Esophagus (tissue), 2 donors: ENCODE results near the gene RAB7B. TPM values are rescaled to one million over a fixed set of nuclear protein-coding genes. Genes with fewer than 3 reads are reported as not detected.

ENCODE experiments used
- H3K27ac ChIP-seq, 2 donors: one replicate each; pipeline ENCODE4 v1.5.1; 2013; ENCODE audit warnings: low read depth in 2 of 2, mild to moderate bottlenecking in 2 of 2, inconsistent platforms in 1 of 2, low read length in 1 of 2, moderate library complexity in 1 of 2
- H3K27me3 ChIP-seq, 2 donors: one replicate each; pipeline ENCODE4 v1.6.1; 2013; ENCODE audit warnings: low read length in 2 of 2, control low read depth in 1 of 2, mild to moderate bottlenecking in 1 of 2; ENCODE audit not compliant: insufficient read depth in 2 of 2, control insufficient read depth in 1 of 2
- H3K36me3 ChIP-seq, 2 donors: one replicate each; pipeline ENCODE4 v1.6.1; 2013; ENCODE audit warnings: low read length in 1 of 2; ENCODE audit not compliant: control insufficient read depth in 2 of 2, insufficient read depth in 2 of 2
- H3K4me1 ChIP-seq, 2 donors: one replicate each; pipeline ENCODE4 v1.6.1; 2013; ENCODE audit warnings: low read length in 1 of 2; ENCODE audit not compliant: control insufficient read depth in 2 of 2, insufficient read depth in 2 of 2
- H3K4me3 ChIP-seq, 2 donors: one replicate each; pipeline ENCODE4 v1.5.1; 2013; ENCODE audit warnings: low read length in 2 of 2, mild to moderate bottlenecking in 2 of 2, low read depth in 1 of 2, moderate library complexity in 1 of 2
- H3K9me3 ChIP-seq, 2 donors: one replicate each; pipeline ENCODE4 v1.6.1; 2013; ENCODE audit warnings: mild to moderate bottlenecking in 2 of 2, low read depth in 1 of 2, low read length in 1 of 2, moderate library complexity in 1 of 2; ENCODE audit not compliant: control insufficient read depth in 2 of 2, insufficient read depth in 1 of 2
- WGBS, 2 donors: extraction: QIAGEN DNeasy Blood & Tissue Kit; methylation state at CpG; one replicate each; pipeline ENCODE4 v1.1.7; 2013; 5-methylcytosine and 5-hydroxymethylcytosine counted together
- polyA plus RNA-seq, 2 donors: library from polyadenylated mRNA; stranded (reverse); fragments of 200-250 nt; gene quantifications; one replicate each; pipeline ENCODE4 v1.2.3, GENCODE V29; 2013
- donor health status: healthy with polysubstance abuse.
- donor health status: Bipolar disorder and iron deficiency.

The RAB7B gene
- polyA plus RNA-seq, 2 donors: 14.1 to 19.4 TPM

GRCh38 chr1:205977402-205978014, 25.7 kb downstream of the RAB7B start:
- H3K4me1 ChIP-seq: peaks cover 0 to 18% of the 10 kb centered on the region in 2 donors
- WGBS, 2 donors: 92 to 94% methylated on average over 2 of the region's 2 CpGs
- H3K36me3 ChIP-seq: peaks cover 0 to 5% of the 10 kb centered on the region in 2 donors
- H3K27ac ChIP-seq: no peak overlapping the region
- no peaks in the 10 kb centered on the region for H3K27me3 ChIP-seq
- no peak overlapping the region for H3K4me3 ChIP-seq
- peaks cover 0 to 16% of the 10 kb centered on the region in 2 donors for H3K9me3 ChIP-seq

GRCh38 chr1:205976708-205977401, 26.3 kb downstream of the RAB7B start:
- 58 to 59% methylated on average over 8 of the region's 8 CpGs for WGBS, 2 donors
- H3K27me3 ChIP-seq: no peaks in the 10 kb centered on the region
- peaks cover 0 to 18% of the 10 kb centered on the region in 2 donors for H3K4me1 ChIP-seq
- H3K36me3 ChIP-seq: peaks cover 0 to 5% of the 10 kb centered on the region in 2 donors
- no peak overlapping the region for H3K27ac ChIP-seq
- H3K4me3 ChIP-seq: no peak overlapping the region
- H3K9me3 ChIP-seq: peaks cover 0 to 17% of the 10 kb centered on the region in 2 donors

DNA sequence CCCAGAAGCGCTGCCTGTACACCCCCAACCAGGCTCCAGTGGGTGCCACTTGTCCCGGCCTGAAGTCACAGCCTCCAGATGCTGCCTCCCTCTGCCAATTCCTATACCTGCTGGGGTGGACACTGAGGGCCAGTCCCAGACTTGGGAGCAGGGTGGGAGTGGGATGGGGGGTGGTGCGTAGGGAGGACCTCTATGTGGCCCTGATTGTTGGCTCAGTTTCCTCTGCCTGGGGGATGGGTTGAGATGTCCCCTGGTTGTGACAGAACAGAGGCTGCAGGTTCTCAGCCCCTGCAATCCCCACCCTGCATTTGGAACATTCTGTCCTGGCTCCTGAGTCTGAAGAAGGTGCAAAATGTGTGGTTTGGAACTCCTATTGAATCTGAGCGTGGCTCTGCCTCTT, 27.2 kb downstream of the RAB7B start:
- Histone ChIP-seq H3K9me3 (peaks cover 0 to 17% of the 10 kb centered on the region in 2 donors), H3K36me3 (peaks cover 0 to 5% of the 10 kb centered on the region in 2 donors), H3K4me3 (no peak overlapping the region), H3K4me1 (peaks cover 0 to 18% of the 10 kb centered on the region in 2 donors), H3K27me3 (no peaks in the 10 kb centered on the region), H3K27ac (no peak overlapping the region)
- WGBS, 2 donors: 49 to 67% methylated on average over 4 of the region's 4 CpGs

DNA sequence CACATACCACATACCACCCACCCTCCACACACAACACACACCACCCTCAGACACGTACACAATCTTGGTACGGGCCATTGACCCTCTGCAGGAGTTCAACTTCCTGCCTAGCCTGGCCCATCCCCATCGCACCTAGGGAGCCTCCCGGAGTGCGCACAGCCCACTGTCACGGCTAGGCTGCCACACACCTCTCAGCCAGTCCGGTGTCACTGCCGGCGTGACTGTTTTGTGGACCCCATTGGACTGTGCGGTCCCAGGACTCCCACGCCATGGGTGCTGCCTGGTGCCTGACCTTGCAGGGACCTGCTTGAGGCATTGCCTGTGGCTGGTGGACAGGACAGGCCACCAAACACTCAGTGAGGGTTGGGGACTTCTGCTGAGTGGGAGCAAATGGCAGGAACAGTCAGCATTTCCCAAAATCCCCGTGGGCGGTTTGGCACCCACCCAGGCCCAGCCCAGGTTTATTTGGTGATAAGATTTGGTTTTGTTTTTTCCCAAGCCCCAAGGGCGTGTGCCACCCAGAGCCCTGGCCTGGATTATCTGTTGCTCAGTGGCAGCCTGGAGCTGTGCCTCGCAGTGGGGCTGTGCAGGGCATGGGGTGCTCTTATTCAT, 27.7 kb downstream of the RAB7B start:
- Histone ChIP-seq H3K27ac (no peak overlapping the region), H3K9me3 (peaks cover 0 to 17% of the 10 kb centered on the region in 2 donors), H3K4me3 (no peak overlapping the region), H3K4me1 (peaks cover 0 to 18% of the 10 kb centered on the region in 2 donors), H3K27me3 (no peaks in the 10 kb centered on the region), H3K36me3 (peaks cover 0 to 5% of the 10 kb centered on the region in 2 donors)
- 49 to 64% methylated on average over 15 of the region's 15 CpGs for WGBS, 2 donors

DNA sequence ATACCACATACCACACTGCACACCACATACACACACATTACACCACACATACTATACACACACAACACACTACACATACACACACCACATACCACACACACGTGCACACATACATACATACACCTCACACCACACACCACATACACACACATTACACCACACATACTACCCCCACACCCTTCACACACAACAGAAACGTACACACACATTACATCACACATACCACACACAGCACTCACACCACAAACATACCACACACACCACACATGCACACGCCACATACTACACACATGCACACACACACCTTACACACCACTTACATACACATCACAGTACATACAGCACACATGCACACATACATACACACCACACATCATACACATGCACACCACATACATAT, 28.5 kb downstream of the RAB7B start:
- Histone ChIP-seq H3K4me1 (peaks cover 0 to 18% of the 10 kb centered on the region in 2 donors), H3K36me3 (peaks cover 0 to 2% of the 10 kb centered on the region in 2 donors), H3K9me3 (peaks cover 0 to 17% of the 10 kb centered on the region in 2 donors), H3K4me3 (no peak overlapping the region), H3K27ac (no peak overlapping the region), H3K27me3 (no peaks in the 10 kb centered on the region)
- 70 to 75% methylated on average over 3 of the region's 3 CpGs for WGBS, 2 donors

- Histone ChIP-seq H3K27me3 (no peaks in the 10 kb centered on the region), H3K27ac (no peak overlapping the region), H3K4me1 (peaks cover 0 to 18% of the 10 kb centered on the region in 2 donors), H3K9me3 (peaks cover 0 to 17% of the 10 kb centered on the region in 2 donors), H3K36me3 (no peaks in the 10 kb centered on the region), H3K4me3 (no peak overlapping the region)
- 94 to 96% methylated on average over 8 of the region's 8 CpGs for WGBS, 2 donors
These were observed 29.6 kb downstream of the RAB7B start for GRCh38 chr1:205973377-205974232.

- Histone ChIP-seq H3K36me3 (no peaks in the 10 kb centered on the region), H3K27me3 (no peaks in the 10 kb centered on the region), H3K27ac (no peak overlapping the region), H3K4me3 (no peak overlapping the region), H3K9me3 (peaks cover 0 to 17% of the 10 kb centered on the region in 2 donors), H3K4me1 (peaks cover 0 to 18% of the 10 kb centered on the region in 2 donors)
- WGBS, 2 donors: 76 to 83% methylated on average over 11 of the region's 11 CpGs
These were observed 30.6 kb downstream of the RAB7B start for GRCh38 chr1:205972491-205973168.

GRCh38 chr1:205972081-205972480, 31.1 kb downstream of the RAB7B start:
- H3K4me1 ChIP-seq: peaks cover 0 to 18% of the 10 kb centered on the region in 2 donors
- H3K27ac ChIP-seq: no peak overlapping the region
- no peak overlapping the region for H3K4me3 ChIP-seq
- no peaks in the 10 kb centered on the region for H3K27me3 ChIP-seq
- H3K9me3 ChIP-seq: peaks cover 0 to 17% of the 10 kb centered on the region in 2 donors
- no peaks in the 10 kb centered on the region for H3K36me3 ChIP-seq
- 56 to 78% methylated on average over 4 of the region's 4 CpGs for WGBS, 2 donors

DNA sequence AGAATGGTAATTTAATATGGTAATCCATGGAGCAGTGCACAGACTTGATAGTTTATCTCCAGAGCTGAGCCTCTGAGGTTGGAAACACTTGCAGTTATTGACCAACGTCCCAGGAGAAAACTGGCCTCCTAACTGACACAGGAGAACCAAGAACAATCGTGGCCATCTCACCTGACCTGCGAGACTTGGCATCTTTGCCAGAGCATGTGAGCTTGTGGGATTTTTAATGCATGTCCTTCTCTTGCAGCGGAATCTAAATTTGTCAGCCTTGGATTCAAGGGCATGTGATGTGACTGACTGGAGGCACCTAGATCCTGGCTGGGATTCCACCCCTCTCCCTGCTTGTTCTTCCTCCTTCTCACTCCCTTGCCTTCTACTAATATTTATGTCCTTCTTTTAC, 32.1 kb downstream of the RAB7B start:
- 74 to 76% methylated on average over 4 of the region's 4 CpGs for WGBS, 2 donors
- Histone ChIP-seq H3K9me3 (peaks cover 0 to 17% of the 10 kb centered on the region in 2 donors), H3K36me3 (no peaks in the 10 kb centered on the region), H3K4me3 (no peak overlapping the region), H3K27ac (no peak overlapping the region), H3K27me3 (no peaks in the 10 kb centered on the region), H3K4me1 (peaks cover 0 to 18% of the 10 kb centered on the region in 2 donors)
